Tibial artery (tissue), 4 donors: ENCODE results near the gene CTRB2.

ENCODE experiments used
- DNase-seq, 2 donors: peaks; one replicate each; pipeline ENCODE4 v3.0.0-alpha.2; 2019
- H3K27ac ChIP-seq, 2 donors: fragments of 200-600 bp; sonication (generic) in 1 of 2; 1 replicate in 1 of 2; 2 replicates in 1 of 2; pipeline ENCODE4 v1.5.1; 2018 to 2019; ENCODE audit warnings: mild to moderate bottlenecking in 1 of 2
- H3K27me3 ChIP-seq, 2 donors: fragments of 200-600 bp; sonication (generic) in 1 of 2; one replicate each; pipeline versions ENCODE4 v1.5.1 to v1.6.0; 2016 to 2019
- H3K36me3 ChIP-seq, 3 donors: fragments of 200-600 bp; sonication (generic) in 2 of 3; one replicate each; pipeline ENCODE4 v1.5.1; 2016 to 2019; ENCODE audit warnings: mild to moderate bottlenecking in 2 of 3
- H3K4me1 ChIP-seq, 4 donors: fragments of 200-600 bp; sonication (generic) in 2 of 4; 1 replicate in 3 of 4; 2 replicates in 1 of 4; pipeline ENCODE4 v1.5.1; 2016 to 2019
- H3K4me3 ChIP-seq, 2 donors: fragments of 200-600 bp; sonication (generic) in 1 of 2; 1 replicate in 1 of 2; 2 replicates in 1 of 2; pipeline ENCODE4 v1.5.1; 2018 to 2019; ENCODE audit warnings: mild to moderate bottlenecking in 2 of 2
- H3K9me3 ChIP-seq, 3 donors: fragments of 200-600 bp; sonication (generic) in 1 of 3; one replicate each; pipeline ENCODE4 v1.5.1; 2016 to 2019
- intact Hi-C: fragments of 100-400 bp; cut with DNase I; formaldehyde crosslinking; loops from one replicate; pipeline ENCODE4 v1.15.0; 2023; ENCODE audit warnings: low total_unique reads
- TF ChIP-seq, protein P1 (sequence below), 2 experiments: fragments of 200-600 bp in 1 of 2; fragments of 450-650 bp in 1 of 2; IDR thresholded peaks; one replicate each; pipeline ENCODE4 v1.5.1; 2017 to 2019; ENCODE audit warnings: antibody characterized with exemption in 2 of 2, mild to moderate bottlenecking in 1 of 2, moderate library complexity in 1 of 2

Gene CTRB2

DNA sequence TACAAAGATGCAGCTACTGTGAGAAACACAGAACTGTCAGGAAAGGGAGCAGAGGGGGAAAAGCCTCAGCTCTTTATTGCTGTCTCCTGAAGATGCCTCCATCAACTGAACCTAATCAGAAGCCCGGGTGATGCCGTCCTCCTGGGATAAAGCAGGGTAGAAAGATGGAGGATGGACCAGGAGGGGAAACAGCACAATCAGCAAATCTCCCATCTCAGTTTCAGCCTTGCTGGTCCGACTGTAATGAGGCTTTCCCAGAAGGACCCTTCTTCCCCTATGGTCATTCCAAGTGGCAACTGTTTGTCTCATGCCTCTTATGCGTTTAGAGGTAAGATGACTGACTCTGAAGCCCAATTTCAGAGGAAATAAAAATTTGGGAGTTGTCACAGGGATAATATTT lies 34.4 kb downstream of the CTRB2 start:
- peaks cover 35 to 49% (median 38%) of the 10 kb centered on the region in 3 donors for H3K36me3 ChIP-seq
- TF ChIP-seq, protein P1, sequence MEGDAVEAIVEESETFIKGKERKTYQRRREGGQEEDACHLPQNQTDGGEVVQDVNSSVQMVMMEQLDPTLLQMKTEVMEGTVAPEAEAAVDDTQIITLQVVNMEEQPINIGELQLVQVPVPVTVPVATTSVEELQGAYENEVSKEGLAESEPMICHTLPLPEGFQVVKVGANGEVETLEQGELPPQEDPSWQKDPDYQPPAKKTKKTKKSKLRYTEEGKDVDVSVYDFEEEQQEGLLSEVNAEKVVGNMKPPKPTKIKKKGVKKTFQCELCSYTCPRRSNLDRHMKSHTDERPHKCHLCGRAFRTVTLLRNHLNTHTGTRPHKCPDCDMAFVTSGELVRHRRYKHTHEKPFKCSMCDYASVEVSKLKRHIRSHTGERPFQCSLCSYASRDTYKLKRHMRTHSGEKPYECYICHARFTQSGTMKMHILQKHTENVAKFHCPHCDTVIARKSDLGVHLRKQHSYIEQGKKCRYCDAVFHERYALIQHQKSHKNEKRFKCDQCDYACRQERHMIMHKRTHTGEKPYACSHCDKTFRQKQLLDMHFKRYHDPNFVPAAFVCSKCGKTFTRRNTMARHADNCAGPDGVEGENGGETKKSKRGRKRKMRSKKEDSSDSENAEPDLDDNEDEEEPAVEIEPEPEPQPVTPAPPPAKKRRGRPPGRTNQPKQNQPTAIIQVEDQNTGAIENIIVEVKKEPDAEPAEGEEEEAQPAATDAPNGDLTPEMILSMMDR (IDR thresholded peaks at IDR 0.05), result no peak
- peaks cover 2 to 76% (median 44%) of the 10 kb centered on the region in 3 donors for H3K9me3 ChIP-seq
- no peak for DNase-seq
- H3K4me3 ChIP-seq, result no peak overlapping the region
- H3K27me3 ChIP-seq, result no peaks in the 10 kb centered on the region
- H3K27ac ChIP-seq, result no peak overlapping the region
- intact Hi-C loops, result no loop called here
- no peaks in the 10 kb centered on the region for H3K4me1 ChIP-seq

DNA sequence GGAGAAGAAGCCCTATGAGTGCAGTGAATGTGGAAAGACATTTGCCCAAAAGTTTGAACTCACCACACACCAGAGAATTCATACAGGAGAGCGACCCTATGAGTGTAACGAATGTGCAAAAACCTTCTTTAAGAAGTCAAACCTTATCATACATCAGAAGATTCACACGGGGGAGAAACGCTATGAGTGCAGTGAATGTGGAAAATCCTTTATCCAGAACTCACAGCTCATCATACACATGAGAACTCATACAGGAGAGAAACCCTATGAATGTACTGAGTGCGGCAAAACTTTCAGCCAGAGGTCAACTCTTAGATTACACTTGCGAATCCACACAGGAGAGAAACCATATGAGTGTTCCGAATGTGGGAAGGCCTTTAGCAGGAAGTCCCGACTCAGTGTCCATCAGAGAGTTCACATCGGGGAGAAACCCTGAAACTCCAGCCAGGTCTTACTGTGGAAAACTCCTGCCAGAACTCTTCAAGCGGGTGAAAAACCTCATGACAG lies 37.0 kb downstream of the CTRB2 start:
- DNase-seq, result no peak
- Histone ChIP-seq H3K27me3 (no peaks in the 10 kb centered on the region), H3K4me1 (no peaks in the 10 kb centered on the region), H3K9me3 (peaks cover 0 to 56% (median 19%) of the 10 kb centered on the region in 3 donors), H3K4me3 (no peak overlapping the region), H3K36me3 (peaks cover 51 to 58% (median 58%) of the 10 kb centered on the region in 3 donors), H3K27ac (no peak overlapping the region)
- TF ChIP-seq, protein P1 (IDR thresholded peaks at IDR 0.05), result no peak
- intact Hi-C loops, result no loop called here

DNA sequence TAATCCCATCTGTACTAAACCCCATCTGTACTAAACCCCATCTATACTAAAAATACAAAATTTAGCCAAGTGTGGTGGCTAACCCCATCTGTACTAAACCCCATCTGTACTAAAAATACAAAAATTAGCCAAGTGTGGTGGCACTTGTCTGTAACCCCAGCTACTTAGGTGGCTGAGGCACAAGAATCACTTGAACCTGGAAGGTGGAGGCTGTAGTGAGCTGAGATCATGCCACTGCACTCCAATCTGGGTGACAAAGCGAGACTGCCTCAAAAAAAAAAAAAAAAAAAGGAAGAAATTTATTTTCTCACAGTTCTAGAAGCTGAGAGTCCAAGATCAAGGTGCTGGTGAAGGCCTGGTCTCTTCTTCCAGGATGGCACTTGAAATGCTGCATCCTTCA lies 46.6 kb downstream of the CTRB2 start:
- TF ChIP-seq, protein P1 (IDR thresholded peaks at IDR 0.05), result no peak
- no peak overlapping the region for H3K27ac ChIP-seq
- no peaks in the 10 kb centered on the region for H3K27me3 ChIP-seq
- no peaks in the 10 kb centered on the region for H3K4me1 ChIP-seq
- no peak for DNase-seq
- intact Hi-C loops, result no loop called here
- no peaks in the 10 kb centered on the region for H3K9me3 ChIP-seq
- H3K4me3 ChIP-seq, result no peak overlapping the region
- peaks cover 9 to 30% (median 10%) of the 10 kb centered on the region in 3 donors for H3K36me3 ChIP-seq
